GM19438 (cell line): Measurements from ENCODE around the gene PCSK7.
"Not testable (repeated sequence)": the region's sequence is repeated elsewhere in the genome, so short reads cannot be mapped to it uniquely, and the experiment has no call there.

Experiments used
- ATAC-seq: cut with Tn5 transposase; IDR thresholded peaks from one replicate; pipeline ENCODE4 v1.9.1; 2021; ENCODE audit warnings: low read depth; ENCODE audit not compliant: unreplicated experiment

Gene PCSK7

GRCh38 chr11:117186431-117186761, 45.5 kb downstream of the PCSK7 start:
- ATAC-seq = no peak

DNA sequence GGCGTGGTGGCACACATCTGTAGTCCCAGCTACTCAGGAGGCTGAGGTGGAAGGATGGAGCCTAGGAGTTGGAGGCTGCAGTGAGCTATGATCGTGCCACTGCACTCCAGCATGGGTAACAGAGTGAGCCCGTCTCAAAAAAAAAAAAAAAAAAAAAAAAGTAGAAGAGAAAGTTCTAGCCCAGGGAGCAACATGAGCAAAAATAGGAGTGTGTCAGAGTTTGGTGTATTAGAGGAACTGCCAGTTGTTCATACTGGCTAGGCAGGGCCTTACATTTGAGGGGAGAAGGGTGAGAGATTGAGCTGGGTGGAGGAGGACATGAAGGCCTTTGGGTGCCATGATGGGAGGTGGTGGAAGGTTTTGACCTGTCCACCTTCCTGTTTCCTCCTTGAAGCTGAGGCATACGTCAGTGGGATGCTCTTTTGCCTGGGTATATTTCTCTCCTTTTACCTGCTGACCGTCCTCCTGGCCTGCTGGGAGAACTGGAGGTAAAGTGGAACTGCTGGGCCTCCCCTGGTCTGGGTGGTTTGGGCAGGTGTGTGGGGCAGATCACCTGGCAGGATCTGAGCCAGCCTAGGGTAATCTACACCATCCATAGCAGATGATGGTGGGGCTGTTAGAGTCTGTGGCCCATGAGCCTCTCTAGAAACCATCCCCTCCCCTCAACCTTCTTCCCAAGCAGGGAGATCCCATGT, 46.0 kb downstream of the PCSK7 start:
- ATAC-seq = no peak

- no peak for ATAC-seq
Observed at GRCh38 chr11:117183724-117184349, 48.0 kb downstream of the PCSK7 start.

DNA sequence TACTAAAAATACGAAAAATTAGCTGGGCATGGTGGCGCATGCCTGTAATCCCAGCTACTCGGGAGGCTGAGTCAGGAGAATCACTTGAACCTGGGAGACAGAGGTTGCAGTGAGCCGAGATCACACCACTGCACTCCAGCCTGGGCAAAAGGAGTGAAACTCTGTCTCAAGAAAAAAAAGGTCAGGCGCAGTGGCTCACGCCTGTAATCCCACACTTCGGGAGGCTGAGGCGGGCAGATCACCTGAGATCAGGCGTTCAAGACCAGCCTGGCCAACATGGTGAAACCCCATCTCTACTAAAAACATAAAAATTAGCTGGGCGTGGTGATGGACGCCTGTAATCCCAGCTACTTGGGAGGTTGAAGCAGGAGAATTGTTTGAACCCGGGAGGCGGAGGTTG, 48.7 kb downstream of the PCSK7 start:
- not testable (repeated sequence) for ATAC-seq

DNA sequence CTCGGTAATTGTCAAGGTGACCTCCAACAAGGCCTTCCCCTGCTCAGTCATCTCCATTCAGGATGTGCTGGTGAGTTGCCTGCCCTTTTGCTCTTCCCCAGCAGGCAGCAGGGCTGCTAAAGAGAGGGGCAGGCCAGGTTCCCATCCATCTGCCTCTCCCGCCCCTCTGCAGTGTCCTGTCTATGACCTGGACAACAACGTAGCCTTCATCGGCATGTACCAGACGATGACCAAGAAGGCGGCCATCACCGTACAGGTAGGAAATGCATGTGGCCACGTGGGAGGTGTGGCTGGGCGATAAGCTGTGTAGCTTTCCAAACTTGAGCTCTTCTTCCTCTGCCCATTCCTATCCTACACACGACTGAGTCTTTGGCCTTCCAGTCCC, 49.3 kb downstream of the PCSK7 start:
- no peak for ATAC-seq

DNA sequence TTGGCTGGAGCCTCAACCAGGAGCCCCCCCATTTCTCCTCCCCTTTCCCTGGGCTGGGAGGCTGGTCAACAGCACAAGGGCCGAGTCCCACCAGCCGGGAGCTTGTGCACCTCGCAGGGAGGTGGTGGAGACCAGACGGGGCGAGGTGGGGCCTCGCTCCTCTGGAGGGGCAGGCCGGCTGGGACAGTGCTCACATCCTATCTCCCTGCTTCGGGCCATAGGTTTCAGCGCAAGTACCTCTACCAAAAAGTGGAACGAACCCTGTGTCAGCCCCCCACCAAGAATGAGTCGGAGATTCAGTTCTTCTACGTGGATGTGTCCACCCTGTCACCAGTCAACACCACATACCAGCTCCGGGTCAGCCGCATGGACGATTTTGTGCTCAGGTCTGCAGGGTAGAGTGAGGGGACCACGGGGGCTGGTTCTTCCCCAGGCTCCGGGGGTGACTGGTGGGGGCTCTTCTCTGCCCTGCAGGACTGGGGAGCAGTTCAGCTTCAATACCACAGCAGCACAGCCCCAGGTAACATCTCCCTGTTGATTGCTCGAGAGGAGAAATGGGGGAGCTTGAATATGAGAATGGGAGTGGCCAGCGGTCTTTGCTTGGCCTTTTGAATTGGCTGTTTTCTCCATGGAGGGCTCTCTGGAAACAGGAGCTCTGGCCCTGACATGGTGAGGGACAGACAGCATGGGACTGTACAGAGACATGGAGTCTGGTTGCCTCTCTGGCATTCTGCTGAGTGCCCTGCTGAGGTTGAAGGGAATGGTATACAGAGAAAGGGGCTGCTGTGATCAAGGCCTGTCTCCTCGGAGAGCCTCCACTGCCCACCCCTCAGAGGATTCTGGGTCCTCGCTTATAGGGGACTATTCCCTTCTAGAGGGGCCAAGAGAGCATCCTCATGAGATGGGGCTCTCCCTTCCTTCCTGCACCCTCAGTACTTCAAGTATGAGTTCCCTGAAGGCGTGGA, 50.0 kb downstream of the PCSK7 start:
- no peak for ATAC-seq

GRCh38 chr11:117180661-117181585, 51.0 kb downstream of the PCSK7 start:
- no peak for ATAC-seq

GRCh38 chr11:117180020-117180419, 51.9 kb downstream of the PCSK7 start:
- no peak for ATAC-seq

DNA sequence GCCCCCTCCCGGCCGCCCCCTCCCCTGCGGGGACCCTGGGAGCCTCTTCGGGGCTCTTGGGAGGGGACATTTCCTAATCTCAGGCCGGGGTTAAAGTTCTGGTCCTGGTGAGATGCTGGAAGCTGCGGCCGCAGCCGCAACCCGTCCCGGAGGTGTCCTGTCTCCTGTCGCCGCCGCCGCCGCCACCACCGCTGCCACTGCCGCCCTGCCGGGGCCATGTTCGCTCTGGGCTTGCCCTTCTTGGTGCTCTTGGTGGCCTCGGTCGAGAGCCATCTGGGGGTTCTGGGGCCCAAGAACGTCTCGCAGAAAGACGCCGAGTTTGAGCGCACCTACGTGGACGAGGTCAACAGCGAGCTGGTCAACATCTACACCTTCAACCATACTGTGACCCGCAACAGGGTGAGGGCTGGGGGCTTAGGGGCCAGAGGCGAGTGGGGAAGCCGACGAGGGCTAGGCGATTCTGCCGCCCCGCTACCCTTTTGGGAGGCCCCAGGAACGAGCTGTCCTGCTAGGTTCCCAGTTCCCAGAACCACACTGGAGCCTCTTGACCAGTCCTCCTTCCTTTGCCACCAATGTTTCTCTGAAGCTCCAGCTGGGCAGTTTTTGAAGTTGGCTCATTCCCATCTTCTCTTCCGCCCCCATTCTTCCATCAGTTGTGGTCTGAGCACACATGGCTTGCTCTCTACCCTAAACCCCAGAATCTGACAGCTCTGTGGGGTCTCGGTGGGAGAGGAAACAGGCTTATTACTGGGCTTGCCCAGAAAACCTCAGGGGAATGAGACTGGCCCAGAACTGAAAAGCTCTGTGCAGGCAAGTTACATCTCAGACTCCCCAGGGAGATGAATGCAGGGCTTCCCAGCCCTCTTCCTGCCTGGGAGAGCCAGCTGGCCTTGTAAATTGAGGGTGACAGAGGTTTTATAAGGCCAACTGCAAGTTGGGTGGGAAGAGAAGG, 52.5 kb downstream of the PCSK7 start:
- ATAC-seq = peak; percentile 32

GRCh38 chr11:117178210-117179034, 53.5 kb downstream of the PCSK7 start, which contains the start of gene SIDT2:
Gene SIDT2, plus strand, starts transcription at chr11:117178743. Its CDS starts 521 bp downstream, at chr11:117179264.
- ATAC-seq = peak; percentile 82

DNA sequence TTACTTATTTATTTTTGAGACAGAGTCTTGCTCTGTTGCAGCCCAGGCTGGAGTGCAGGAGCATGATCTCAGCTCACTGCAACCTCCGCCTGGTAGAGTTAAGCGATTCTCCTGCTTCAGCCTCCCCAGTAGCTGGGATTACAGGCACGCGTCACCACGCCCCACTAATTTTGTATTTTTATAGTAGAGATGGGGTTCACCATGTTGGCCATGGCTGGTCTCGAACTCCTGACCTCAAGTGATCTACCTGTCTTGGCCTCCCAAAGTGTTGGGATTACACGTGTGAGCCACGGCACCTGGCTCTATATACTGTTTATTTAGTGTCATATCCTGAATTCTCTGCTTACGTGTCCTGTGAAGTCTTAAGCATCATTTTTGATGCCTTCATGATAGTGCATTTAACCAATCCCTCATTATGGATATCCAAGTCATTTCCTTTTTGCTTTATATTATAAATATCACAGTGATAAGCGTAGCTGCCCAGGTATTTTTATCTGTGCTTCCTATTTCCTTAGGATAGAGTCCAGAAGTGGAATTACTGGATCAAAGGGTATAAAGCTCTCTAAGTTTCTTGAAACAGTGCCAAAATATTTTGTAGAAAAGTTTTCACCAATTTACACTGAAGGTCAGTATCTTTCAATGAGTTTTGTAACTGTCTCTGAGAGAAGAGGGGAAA, 54.2 kb downstream of the PCSK7 start:
- no peak for ATAC-seq

DNA sequence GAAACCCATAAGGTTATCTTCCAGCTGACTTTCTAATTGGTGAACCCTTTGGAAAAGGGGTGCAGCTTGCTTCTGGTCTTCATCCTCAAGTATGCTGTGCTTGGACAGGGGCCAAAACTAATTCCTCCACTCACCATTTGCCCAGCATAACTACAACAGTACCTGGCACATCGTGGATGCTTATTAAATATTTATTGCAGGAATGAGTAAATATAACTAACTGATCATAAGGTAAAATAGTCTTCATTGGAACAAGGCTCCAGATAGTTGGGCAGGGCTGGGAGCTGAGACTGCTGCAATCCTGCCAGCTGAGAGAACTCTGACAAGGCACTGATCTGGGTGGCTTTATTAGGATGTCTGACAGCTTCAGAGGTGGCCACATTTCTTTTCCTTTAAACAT, 55.7 kb downstream of the PCSK7 start:
- no peak for ATAC-seq

GRCh38 chr11:117175781-117176180, 56.1 kb downstream of the PCSK7 start:
- ATAC-seq = no peak

DNA sequence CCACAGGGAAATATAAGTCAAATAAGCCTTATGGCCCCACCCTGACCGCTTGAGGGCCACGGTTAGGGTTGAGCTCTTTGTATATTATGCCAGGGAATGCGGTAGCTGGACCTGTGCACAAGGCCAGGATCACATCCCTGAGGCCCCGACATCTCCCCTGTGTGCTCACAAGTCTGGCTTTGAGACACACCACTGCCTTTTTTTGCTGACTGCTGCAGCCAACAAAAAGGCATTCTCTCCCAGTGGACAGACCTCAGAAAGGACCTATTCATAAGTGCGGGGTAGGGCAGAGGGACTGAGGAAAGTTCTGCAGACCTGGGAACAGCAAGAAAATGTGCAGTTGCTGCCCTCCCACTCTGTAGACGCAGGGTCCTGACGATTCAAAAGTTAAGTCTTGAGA, 56.8 kb downstream of the PCSK7 start:
- no peak for ATAC-seq

DNA sequence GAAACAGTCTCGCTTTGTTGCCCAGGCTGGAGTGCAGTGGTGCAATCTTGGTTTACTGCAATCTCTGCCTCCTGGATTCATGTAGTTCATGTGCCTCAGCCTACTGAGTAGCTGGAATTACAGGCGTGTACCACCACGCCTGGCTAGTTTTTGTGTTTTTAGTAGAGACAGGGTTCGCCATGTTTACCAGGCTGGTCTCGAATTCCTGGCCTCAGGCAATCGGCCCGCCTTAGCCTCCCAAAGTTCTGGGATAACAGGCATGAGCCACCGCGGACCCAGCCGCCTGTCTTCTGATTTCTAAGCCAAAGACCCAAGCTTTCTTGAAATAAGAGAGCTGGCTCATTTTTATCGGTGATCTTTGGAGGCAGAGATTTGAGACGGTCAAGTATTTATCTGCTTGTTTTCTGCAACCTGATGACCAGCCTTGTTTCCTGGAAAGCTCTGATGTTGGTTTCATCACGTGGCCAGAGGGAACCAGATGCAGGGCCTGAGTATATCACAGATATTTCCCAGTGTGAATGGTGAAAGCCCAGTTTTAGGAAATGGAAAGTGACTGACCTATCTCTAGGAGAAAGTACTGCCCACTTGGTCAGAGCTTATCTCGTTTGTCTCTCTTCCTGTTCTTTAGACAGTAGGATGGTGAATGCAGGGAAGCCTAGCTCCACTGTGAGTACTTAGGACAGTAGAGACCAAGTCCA, 59.0 kb downstream of the PCSK7 start:
- no peak for ATAC-seq

- no peak for ATAC-seq
Observed at GRCh38 chr11:117171404-117172061, 60.3 kb downstream of the PCSK7 start.

DNA sequence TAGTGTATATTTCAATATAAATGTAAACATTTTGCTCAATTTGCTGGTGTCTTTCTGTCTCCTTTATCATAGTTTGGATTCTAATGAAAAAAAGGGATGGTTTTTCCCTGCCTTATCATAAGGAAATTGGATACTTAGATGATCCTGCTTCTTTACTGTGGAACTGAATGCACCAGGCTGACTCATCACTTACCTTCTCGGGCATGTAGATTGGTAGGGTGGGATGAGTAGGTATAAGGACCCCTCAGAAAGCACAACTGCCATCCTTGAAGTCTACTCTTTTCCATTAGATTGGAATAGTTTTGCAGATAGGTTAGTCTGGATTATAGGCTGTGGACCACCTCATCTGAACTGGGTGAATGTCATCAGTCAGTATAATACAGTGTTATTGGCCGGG, 60.9 kb downstream of the PCSK7 start:
- ATAC-seq = no peak
